Measurements from ENCODE around the gene UQCRQ.
"Not testable (repeated sequence)": the region's sequence is repeated elsewhere in the genome, so short reads cannot be mapped to it uniquely, and the experiment has no call there.

Gene UQCRQ

DNA sequence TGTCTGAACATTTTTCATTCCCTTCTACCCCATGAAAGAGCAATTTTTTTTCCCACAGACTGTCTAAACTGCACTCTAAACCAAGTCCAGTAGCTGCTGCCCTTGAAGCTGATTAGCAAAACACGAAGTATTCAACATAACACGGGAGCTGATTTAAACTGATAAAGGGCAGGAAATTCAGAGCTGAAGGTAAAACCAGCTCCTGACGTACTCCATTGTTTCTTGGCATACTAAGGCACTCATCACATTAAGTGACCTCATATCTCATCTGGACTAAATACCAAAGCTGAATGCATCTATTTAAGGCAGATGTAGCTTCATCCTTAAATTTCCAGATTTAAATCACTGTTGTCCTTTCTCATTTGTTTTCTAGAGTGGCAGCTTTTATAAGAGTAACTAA lies 12.1 kb upstream of the UQCRQ start:
- TF ChIP-seq, protein P1, sequence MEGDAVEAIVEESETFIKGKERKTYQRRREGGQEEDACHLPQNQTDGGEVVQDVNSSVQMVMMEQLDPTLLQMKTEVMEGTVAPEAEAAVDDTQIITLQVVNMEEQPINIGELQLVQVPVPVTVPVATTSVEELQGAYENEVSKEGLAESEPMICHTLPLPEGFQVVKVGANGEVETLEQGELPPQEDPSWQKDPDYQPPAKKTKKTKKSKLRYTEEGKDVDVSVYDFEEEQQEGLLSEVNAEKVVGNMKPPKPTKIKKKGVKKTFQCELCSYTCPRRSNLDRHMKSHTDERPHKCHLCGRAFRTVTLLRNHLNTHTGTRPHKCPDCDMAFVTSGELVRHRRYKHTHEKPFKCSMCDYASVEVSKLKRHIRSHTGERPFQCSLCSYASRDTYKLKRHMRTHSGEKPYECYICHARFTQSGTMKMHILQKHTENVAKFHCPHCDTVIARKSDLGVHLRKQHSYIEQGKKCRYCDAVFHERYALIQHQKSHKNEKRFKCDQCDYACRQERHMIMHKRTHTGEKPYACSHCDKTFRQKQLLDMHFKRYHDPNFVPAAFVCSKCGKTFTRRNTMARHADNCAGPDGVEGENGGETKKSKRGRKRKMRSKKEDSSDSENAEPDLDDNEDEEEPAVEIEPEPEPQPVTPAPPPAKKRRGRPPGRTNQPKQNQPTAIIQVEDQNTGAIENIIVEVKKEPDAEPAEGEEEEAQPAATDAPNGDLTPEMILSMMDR (IDR thresholded peaks at IDR 0.05): no peak
- H3K4me3 ChIP-seq: no peak overlapping the region
- H3K27ac ChIP-seq: no peak overlapping the region
- DNase-seq (ENCODE audit: low spot score): no peak

GRCh38 chr5:132854992-132855391 lies 11.4 kb upstream of the UQCRQ start:
- H3K27ac ChIP-seq; DNase-seq (ENCODE audit: low spot score); H3K4me3 ChIP-seq: not testable (repeated sequence)

- Histone ChIP-seq H3K27ac (no peak overlapping the region), H3K4me3 (no peak overlapping the region)
- TF ChIP-seq, protein P1 (IDR thresholded peaks at IDR 0.05): no peak
- no peak for DNase-seq (ENCODE audit: low spot score)
Measured at GRCh38 chr5:132856011-132856410, 10.4 kb upstream of the UQCRQ start.

- no peak for DNase-seq (ENCODE audit: low spot score)
- H3K4me3 ChIP-seq: no peak overlapping the region
- no peak overlapping the region for H3K27ac ChIP-seq
- TF ChIP-seq, protein P1 (IDR thresholded peaks at IDR 0.05): no peak
Measured at GRCh38 chr5:132859889-132860437, 6.5 kb upstream of the UQCRQ start.

- Histone ChIP-seq H3K27ac (no peak overlapping the region), H3K4me3 (no peak overlapping the region)
- TF ChIP-seq, protein P1 (IDR thresholded peaks at IDR 0.05): no peak
- DNase-seq (ENCODE audit: low spot score): no peak
Measured at GRCh38 chr5:132860742-132861141, 5.7 kb upstream of the UQCRQ start.

DNA sequence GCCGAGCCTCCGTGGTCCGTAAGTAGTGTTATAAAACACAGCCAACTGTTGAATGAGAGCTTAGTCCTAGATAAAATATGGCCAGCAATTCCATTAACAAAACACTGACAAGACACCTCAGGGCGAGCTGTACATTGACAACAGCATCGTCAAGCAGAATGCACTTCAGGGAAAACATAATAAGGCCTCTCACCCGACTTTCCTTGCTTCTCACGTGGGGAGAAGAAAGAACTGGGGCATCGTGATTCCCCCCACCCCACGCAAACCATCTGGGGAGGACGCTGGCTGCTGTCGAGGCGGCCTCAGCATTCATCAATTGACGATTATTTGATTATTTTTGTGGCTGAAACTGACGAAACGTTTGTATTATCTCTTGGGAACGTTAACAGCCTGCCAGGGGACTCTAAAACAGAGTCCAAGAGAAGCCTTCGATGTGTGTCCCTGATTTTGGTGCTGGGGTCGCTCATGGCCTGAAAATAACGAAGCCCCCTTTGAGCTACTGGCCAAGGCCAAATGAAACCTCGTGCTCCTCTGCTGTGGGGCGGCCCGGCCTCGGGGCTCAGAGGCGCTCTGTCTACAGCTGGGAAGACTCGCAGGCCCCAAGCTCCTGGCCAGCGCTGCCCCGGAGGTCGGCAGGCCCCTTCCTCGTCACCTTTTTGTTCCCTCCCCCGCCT lies 637 bp upstream of the UQCRQ start:
- peak overlapping the region; percentile 78 for H3K4me3 ChIP-seq
- H3K27ac ChIP-seq: peak overlapping the region; percentile 81 to 95
- TF ChIP-seq, protein P1 (IDR thresholded peaks at IDR 0.05): no peak
- DNase-seq (ENCODE audit: low spot score): no peak

DNA sequence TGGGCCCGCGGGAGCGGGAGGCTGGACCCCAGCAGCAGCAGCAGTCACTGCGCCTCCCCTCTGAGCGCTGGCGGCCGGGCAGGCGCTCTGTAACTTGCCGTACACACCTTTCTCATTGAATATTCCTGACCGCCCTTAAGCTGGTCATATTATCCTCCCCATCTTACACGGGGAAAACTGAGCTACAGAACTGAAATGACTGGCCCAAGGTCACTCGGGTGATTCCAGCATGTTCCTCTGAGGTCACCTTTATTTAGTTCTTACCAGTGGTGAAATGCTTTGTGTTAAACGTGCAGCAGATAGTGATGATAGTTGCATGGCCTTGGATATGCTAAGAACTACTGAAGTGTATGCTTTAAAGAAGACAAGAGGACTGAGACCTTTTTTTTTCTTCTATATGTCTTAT lies 607 bp downstream of the UQCRQ start:
- Histone ChIP-seq H3K4me3 (peak overlapping the region; percentile 78), H3K27ac (peak overlapping the region; percentile 81 to 95)
- TF ChIP-seq, protein P1 (IDR thresholded peaks at IDR 0.05): no peak
- DNase-seq (ENCODE audit: low spot score): no peak

Measured in coronary artery (tissue), 2 donors.